RKO (cell line): ENCODE results near the gene NIPAL4.
"Not testable (repeated sequence)": the region's sequence is repeated elsewhere in the genome, so short reads cannot be mapped to it uniquely, and the experiment has no call there.

Experiments
- DNase-seq: peaks from one replicate; pipeline ENCODE4 v3.0.0-alpha.2; 2016; ENCODE audit warnings: low spot score

NIPAL4 gene

GRCh38 chr5:157463621-157464518, 3.9 kb downstream of the NIPAL4 start:
- peak; percentile 30 for DNase-seq

- DNase-seq: peak; percentile 69
These were observed 4.6 kb downstream of the NIPAL4 start for GRCh38 chr5:157464519-157465171.

- DNase-seq: no peak
These were observed 8.4 kb downstream of the NIPAL4 start for GRCh38 chr5:157468293-157468965.

DNA sequence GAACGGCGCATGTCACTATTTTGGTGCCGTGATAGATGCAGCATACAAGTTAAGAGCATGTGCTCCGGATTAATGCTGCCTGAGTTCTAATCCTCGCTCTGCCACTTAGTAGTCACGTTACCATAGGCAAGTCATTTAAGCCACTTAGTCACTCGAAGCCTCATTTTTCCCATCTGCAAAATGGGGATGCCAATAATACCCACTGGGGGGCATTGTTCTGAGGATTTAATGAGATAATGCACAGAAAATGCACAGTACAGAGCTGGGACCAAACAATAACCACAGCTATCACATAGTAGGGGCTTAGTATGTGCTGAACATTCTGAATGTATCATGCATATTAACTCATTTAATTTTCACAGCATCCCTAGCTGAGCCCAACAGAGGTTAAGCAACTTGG, 9.1 kb downstream of the NIPAL4 start:
- DNase-seq: no peak

GRCh38 chr5:157469687-157470086, 9.7 kb downstream of the NIPAL4 start:
- DNase-seq: no peak

DNA sequence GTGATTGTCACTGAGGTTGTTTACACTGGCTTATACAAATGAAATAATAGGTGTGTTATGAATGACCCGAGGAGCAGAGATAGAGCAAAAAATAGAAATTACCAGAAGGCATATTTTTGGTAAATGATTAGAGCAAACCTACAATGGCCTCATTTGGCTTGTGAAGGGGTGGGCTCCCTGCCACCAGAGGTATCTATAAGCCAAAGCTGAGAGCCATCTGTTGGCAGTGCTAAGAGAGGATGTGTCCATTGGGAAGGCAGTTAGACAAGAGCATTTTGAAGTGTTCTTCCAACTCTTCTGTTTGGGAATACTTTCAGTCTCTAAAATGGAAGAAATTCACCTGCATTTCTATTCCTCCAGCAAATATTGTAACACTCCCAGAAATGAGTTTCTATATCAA, 10.6 kb downstream of the NIPAL4 start:
- no peak for DNase-seq

DNA sequence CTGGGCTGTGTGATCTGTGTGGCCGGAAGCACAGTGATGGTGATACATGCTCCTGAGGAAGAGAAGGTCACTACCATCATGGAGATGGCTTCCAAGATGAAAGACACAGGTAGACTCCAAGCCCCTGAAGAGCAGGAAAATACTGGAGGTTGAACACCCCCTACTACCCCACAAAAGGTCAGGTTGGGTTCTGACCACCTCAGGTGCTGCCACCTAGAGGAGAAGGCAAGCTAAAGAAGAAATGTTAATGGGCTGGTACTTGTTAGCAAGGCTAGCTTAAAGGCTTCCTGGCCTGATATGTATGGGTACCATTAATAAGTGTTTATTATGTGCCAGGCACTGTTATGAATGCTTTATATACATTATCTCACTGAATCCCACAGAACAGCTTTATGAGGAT, 11.7 kb downstream of the NIPAL4 start:
- DNase-seq: peak; percentile 40

DNA sequence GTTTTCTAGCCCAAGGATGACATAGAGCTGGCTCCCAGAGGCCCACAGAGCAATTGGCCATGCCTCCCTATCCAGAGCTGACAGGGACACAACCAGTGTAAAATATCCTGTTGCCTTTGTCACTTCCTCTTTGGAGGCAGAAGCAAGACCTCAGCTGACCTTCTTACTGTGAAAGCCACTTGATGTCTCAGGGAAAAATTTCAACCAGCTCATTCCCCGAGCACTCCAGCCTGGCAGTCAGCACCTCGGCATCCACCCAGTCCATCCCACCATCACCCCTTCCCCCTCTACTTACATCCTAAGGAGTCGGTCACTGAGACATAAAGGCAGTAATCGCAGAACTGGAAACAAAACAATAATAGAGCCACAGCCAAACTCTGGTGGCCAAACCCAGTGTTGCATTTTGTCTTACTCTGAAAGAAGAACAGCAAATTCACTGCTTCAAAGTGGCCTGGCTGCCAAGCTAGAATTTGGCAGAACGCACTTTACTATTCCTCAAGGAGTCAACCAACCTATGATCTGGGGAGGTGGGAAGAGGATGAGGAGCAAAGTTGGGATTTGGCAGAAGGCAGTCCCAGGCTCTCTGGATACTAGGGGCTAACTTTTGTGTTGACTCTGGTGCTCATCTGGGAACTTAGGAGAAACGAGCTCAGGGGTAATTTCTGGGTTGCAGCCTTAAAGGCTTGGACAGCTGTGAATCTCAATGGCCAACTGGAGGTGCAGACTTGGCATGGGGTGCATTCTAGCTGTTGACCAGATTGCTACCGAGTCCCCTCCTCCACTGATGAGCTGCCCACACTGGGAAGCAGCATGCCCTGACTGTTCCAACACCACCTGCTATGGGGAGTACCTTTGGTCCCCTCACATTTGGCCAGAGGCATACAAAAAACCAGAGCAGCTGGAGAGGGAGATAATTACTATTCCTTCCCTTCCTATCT, 13.6 kb downstream of the NIPAL4 start:
- no peak for DNase-seq

DNA sequence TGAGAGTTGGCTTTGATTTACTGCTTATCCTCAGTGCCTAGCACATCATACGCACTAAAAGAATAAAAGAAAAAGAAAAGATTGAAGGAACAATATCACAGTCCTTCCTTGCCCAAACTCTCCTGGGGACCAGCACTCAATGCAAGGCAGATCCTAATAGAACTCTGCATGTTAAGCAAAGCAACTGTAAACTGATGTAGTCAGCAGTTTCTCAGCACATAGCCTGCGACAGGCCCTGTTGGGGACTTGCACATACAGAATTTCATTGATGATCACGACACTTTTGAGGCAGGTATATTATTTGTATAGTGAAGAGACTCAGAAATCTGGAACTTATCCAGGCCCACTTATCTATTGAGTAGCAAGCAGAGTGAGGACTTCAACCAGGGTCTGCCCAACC, 15.4 kb downstream of the NIPAL4 start:
- no peak for DNase-seq

DNA sequence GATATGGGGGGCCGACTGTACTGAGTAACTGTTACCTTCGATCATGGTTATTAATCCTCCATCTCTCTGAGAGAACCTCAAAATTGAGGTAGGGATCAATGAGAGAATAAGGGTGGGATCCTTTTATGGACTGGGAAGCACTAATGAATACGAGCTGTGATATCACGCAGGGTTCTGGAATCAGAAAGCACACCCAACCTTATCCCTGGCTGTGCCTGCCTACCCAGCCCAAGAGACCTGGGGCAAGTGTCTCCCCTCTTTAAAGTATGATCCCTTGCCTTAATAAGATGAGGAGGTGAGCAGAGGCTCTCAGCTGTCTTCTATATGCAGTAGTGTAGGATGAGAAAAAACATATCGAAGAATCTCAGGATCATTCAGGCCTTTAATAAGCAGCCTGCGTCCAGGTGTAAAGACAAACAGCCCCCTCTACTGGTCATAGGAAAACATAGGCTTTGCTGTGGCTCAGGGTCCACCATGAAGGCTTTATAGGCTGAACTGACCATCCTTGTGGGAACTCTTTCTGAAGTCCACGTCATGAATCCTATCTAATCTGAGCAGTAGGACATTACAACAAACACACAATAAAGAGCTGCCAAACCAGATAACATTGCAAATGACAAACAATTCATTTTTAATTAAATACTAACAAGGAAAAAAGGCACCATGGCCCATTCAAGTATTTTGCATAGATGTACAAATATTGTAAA, 16.8 kb downstream of the NIPAL4 start:
- DNase-seq: peak; percentile 72

- DNase-seq: no peak
These were observed 17.9 kb downstream of the NIPAL4 start for GRCh38 chr5:157477814-157478494.

DNA sequence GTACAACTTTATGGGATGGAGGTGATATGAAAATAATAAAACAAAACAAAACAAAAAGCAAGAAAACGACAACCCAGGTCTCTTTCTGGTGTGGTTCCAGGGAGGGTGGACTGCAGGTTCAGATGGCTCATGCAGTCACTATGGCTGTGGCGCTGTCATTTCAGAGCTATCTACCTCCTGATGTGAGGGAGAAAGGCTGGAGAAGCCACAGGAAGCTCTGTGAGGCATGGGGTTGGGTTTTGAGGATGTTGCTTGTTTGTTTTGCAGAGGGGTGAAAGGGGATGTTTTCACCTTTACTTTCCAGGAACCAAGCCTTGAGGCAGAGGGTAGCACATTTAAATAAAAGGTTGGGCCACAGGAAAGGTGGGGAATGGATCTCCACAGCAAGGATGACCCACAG, 18.7 kb downstream of the NIPAL4 start:
- no peak for DNase-seq

DNA sequence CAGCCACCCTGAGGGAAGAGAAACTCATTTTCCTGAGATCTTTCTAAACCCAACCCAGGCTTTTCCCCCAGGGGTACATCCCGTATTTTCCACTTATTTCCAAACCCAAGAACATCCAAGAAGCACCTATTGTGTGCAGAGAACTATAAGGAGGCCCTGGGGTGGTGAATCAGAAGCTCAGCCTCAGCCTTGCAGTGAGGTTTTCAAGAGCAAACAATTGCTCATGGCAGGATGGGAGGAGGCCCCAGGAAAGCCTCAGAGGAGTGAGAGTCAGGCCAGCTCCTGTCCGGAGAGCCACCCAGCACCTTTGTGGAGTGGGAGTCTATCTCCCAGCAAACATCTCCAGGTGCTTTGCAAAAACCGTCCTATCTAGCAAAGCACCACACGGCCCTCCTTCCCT, 19.2 kb downstream of the NIPAL4 start:
- DNase-seq: no peak

- no peak for DNase-seq
These were observed 19.8 kb downstream of the NIPAL4 start for GRCh38 chr5:157479612-157480510.

DNA sequence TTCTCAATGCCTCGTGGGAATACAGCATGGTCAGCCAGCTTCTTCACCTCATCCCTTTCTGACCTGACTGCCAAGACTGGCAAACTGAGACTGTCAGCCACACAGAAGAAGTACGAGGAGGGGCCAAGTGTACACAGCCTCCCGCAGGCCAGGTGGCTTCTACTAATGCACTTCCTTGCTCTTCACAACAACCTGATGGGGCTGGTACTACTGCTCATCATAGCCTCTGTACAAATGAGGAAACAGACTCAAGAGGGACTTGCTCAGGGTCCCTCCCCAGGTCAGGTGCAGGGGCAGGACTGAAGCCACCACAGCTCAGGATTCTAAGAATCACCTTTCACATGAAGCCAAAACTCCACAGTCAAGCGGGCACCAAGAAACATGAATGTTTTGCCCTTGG, 21.3 kb downstream of the NIPAL4 start:
- no peak for DNase-seq

- no peak for DNase-seq
These were observed 21.7 kb downstream of the NIPAL4 start for GRCh38 chr5:157481666-157482065.

DNA sequence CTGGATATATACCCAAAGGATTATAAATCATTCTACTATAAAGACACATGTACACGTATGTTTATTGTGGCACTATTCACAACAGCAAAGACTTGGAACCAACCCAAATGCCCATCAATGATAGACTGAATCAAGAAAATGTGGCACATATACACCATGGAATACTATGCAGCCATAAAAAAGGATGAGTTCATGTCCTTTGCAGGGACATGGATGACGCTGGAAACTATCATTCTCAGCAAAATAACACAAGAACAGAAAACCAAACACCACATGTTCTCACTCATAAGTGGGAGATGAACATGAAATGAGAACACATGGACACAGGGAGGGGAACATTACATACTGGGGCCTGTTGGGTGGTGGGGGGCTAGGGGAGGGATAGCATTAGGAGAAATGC, 22.7 kb downstream of the NIPAL4 start:
- not testable (repeated sequence) for DNase-seq

GRCh38 chr5:157484768-157485167, 24.8 kb downstream of the NIPAL4 start:
- DNase-seq: no peak

- no peak for DNase-seq
These were observed 25.3 kb downstream of the NIPAL4 start for GRCh38 chr5:157485340-157485739.

GRCh38 chr5:157485811-157486210, 25.8 kb downstream of the NIPAL4 start:
- DNase-seq: no peak
